Neural progenitor cell (in vitro differentiated cells): ENCODE results near the gene MT1H.

Experiments
- CTCF ChIP-seq: fragments of 200-600 bp; sonication (generic); IDR thresholded peaks from 2 replicates; pipeline ENCODE4 v1.5.1; 2017; ENCODE audit warnings: antibody characterized with exemption, mild to moderate bottlenecking
- EZH2 ChIP-seq: fragments of 200-600 bp; sonication (generic); IDR thresholded peaks from 2 replicates; pipeline ENCODE4 v1.6.1; 2017; ENCODE audit warnings: antibody characterized with exemption, mild to moderate bottlenecking, moderate library complexity

GRCh38 chr16:56701534-56701933 is 31.9 kb downstream of the MT1H start:
- TF ChIP-seq CTCF: no peak
- peak; percentile 11 for TF ChIP-seq EZH2
